NCI-H774 (cell line): ENCODE measurements around the gene ATP8B2.

Source experiments
- DNase-seq: peaks from one replicate; lab custom pipeline; 2025; lab: John Stamatoyannopoulos, UW

The ATP8B2 gene

GRCh38 chr1:154398141-154398540 lies 72.8 kb downstream of the ATP8B2 start:
- no peak for DNase-seq

- no peak for DNase-seq
These were observed 73.4 kb downstream of the ATP8B2 start for GRCh38 chr1:154398678-154399077.

- no peak for DNase-seq
These were observed 75.1 kb downstream of the ATP8B2 start for GRCh38 chr1:154400381-154400801.
